GM21526 (cell line): ENCODE data around the gene SUOX.
"Not testable (repeated sequence)": the region's sequence is repeated elsewhere in the genome, so short reads cannot be mapped to it uniquely, and the experiment has no call there.

Source experiments
- ATAC-seq: cut with Tn5 transposase; IDR thresholded peaks from one replicate; pipeline ENCODE4 v1.9.1; 2021; ENCODE audit warnings: moderate library complexity; ENCODE audit not compliant: unreplicated experiment, low FRiP score

SUOX gene

DNA sequence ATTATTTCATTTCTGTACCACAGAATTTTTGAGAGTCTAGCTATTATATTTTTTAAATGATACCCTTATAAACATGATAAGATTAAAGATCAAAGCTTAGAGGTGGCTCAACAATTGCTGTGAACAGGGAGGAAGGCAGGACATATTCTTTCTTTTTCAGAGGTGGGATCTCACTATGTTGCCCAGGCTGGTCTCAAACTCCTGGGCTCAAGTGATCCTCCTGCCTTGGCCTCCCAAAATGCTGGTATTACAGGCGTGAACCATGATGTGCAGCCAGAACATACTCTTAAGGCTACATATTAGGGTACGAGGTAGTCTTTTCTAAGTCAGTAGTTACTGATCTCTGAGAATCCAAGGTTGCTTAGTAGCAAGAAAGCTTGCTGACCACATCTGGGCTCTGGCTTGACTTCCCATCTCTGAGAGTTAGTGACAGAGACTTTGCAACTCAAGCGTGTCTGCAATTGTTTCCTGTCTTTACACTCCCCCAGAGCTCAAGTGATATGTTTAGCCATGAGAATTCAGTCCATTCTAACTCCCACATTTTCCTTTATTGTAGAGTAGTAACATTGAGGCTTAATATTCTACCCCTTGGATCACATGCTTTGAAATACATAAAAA lies 14.6 kb upstream of the SUOX start:
- ATAC-seq = peak; percentile 60

DNA sequence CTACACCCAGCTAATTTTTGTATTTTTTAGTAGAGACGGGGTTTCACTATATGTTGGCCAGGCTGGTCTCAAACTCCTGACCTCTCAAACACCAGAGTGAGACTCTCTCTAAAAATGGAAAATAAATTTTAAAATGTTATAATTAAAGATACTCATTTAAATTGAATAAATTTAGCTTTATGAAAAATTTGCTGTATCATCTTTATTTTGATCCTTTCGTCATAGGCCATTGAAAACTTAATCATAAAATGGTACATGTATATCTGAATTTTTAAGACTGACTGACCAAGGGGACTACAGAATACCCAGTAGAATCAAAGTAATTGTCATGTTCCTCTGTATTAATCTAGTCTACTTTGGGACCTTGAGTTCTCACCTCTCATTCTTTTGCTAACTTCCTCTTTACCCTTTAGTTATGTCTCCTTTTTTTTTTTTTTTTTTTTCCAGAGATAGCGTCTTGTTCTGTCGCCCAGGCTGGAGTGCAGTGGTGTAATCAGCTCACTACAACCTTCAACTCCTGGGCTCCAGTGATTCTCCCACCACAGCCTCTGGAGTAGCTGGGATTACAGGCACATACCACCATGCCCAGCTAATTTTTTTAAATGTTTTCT lies 13.7 kb upstream of the SUOX start:
- no peak for ATAC-seq

- no peak for ATAC-seq
These were observed 12.2 kb upstream of the SUOX start for GRCh38 chr12:55984861-55985260.

- no peak for ATAC-seq
These were observed 11.7 kb upstream of the SUOX start for GRCh38 chr12:55985341-55985740.

DNA sequence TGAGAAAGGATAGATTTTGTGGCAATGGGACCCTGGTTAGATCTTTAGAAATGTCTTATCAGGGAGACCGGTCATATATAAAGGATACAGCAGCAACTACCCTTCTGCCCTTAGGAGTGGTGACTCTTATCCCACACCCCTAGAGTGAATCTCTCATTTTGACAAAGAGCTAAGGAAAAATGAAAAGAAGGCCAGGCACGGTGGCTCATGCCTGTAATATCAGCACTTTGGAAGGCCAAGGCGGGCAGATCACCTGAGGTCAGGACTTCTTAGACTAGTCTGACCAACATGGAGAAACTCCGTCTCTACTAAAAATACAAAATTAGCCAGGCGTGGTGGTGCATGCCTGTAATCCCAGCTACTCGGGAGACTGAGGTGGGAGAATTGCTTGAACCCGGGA lies 11.1 kb upstream of the SUOX start:
- ATAC-seq = not testable (repeated sequence)

DNA sequence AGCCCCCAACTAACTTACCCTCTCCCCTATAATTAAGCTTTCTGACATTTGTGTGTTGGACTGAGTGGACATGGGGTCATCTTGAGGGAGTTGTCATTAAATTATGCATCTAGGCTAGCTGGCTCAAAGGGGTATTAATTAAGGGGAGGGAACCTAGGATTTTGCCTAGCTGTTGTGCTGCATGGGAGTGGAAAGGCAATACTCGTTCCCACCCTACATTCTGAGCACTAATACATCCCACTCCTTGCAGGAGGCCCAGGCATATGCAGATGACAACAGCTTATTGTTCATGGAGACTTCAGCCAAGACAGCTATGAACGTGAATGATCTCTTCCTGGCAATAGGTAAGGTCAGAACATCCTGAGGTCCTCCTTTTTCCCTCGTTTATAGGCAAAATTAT lies 6.0 kb upstream of the SUOX start:
- no peak for ATAC-seq

DNA sequence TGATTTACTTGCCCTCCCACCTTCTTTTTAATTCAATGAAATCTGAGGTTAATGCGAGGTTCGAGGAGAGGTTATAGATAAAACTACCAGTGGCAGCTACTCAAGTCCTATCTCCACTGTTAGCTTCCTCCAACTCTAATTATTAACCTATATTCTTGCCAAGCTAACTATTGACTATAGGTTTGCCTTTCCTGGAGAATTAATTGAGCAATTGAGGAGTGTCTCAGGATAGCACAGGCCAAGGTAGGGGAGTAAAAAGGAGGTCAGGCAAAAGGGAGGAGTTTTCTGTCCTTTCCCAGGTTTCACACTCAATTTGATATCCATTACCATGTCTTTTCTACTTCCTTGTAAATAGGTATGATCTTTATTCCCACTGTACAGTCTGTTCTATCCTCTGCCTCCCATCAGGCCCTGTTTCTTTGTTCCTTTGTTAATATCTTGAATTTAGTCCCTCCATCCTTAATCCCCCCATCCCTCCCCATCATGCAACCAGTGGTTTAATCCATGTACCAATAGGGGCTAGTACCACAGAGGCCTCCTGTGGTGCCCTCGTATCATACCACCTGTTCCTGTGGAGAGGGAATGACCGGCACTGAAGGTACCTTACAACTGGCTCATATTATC lies 3.7 kb upstream of the SUOX start:
- ATAC-seq = no peak

DNA sequence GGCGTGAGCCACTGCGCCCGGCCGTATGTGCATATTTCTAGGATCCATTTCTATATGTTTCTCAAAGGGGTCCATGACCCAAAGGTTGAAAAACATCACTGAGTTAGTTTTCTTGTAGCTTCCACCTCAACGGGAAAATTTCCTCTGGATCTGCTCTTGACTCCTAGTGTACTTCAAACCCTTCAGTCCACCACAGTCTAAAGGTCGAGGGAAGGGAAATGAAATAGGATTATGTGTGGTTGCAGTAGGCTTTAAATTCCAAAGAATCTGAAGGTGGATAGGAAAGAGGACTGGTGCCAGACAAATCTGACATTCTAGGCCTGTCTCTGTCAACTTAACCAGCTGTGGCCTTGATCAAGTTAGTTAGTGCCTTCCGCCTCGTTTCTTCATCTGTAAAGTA lies 1.7 kb upstream of the SUOX start:
- no peak for ATAC-seq

DNA sequence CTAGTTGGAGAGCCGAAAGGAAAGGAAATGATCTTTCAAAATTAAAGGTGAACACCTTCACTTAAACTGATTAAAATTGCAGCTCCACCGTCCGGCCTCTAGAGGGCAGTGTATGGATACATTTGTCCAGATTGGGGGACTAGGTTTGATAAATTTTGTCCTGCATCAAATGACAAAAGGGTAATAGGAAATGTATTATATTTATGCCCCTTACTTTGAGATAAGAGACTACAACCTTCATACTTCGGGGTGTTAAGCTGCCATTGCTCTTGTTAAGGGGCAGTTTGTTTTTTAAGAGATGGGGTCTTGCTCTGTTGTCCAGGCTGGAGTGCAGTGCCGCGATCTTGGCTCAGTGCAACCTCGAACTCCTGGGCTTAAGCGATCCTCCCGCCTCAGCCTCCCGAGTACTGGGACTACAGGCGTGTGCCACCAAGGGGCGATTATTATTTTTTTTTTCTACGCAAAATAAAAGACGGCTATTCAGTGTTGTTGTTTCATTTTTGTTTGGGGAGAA lies 818 bp upstream of the SUOX start:
- no peak for ATAC-seq

- no peak for ATAC-seq
These were observed 421 bp downstream of the SUOX start for GRCh38 chr12:55997535-55997859.

GRCh38 chr12:55999522-55999921 lies 2.4 kb downstream of the SUOX start:
- not testable (repeated sequence) for ATAC-seq

DNA sequence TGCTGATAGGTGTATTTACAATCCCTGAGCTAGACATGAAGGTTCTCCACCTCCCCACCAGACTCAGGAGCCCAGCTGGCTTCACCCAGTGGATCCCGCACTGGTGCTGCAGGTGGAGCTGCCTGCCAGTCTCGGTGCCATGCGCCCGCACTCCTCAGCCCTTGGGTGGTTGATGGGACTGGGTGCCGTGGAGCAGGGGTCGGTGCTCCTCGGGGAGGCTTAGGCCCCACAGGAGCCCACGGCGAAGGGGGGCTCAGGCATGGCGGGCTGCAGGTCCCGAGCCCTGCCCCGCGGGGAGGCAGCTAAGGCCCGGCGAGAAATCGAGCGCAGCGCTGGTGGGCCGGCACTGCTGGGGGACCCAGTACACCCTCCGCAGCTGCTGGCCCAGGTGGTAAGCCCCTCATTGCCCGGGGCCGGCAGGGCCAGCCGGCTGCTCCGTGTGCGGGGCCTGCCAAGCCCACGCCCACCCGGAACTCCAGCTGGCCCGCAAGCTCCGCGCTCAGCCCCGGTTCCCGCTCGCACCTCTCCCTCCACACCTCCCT lies 3.0 kb downstream of the SUOX start:
- not testable (repeated sequence) for ATAC-seq

GRCh38 chr12:56001487-56002100 lies 4.5 kb downstream of the SUOX start:
- no peak for ATAC-seq

- ATAC-seq = not testable (repeated sequence)
These were observed 6.3 kb downstream of the SUOX start for GRCh38 chr12:56003376-56003775.

- no peak for ATAC-seq
These were observed 7.1 kb downstream of the SUOX start for GRCh38 chr12:56004211-56004610.

- ATAC-seq = peak; percentile 34
These were observed 10.8 kb downstream of the SUOX start for GRCh38 chr12:56007564-56008559.

DNA sequence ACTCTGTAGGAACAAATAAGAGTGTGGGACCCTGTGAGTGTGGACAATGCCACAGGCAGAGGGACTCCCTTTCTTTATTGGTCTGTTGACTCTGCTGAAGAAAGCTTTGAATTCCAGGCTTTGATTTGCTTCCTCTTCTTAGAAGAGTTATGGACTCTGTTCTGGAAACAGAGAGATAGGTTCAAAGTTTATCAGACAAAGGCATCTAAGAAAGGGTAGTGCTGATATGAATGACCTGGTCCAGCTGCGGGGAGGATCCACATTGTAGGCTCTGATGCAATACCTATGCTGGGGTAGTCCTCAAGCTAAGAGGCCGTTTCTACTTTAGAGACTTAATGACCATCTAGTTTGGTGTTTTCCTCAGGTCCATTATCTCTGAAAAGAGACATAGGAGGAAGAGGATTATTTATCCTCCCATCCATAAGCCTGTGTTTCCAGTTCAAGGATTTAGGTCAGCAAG lies 13.1 kb downstream of the SUOX start:
- ATAC-seq = no peak

DNA sequence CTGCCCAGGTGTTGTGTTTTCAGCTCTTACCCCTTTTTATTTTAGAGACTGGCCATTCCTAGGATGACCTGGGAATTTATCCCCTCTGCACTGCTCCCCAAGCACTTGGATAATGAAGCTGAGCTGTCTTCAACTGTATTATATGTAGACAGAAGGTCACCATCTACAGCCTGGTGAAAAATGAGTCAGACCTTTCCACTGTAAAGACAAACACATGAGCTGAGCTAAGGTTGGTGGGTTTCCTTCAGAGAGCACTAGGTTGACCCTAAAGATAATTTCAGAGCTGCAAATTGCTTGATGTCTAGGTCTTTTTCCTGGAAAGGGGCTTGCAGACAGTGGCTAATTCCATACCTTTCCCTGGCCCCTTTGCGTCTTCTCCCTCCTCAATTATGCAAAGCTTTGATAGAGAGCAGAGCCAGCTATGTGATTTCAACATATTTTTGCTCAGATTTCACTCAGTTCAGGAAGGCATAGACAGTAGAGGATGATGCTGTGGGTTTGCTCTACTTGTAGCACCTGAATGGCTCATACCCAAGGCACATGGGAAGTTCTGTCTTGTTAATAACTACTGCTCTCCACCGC lies 14.5 kb downstream of the SUOX start:
- no peak for ATAC-seq

GRCh38 chr12:56013482-56013881 lies 16.4 kb downstream of the SUOX start:
- no peak for ATAC-seq

DNA sequence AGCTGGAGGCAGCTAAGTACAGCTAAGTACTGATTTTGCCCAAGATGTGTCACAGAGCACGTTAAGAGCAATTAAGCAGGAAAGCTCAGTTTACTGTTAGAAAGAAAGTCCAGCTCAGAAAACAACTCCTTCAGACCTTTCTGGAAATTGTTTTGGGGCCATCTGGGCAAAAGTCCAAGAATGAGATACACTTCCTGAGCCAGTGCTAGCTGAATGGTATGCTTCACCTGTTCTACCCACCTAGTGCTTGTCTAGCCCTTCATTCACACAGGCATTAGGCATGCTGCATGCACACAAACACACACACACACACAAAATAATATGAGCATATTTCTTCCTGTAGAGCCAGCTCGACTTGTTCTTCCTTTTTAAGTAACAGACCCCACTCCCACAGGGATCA lies 17.1 kb downstream of the SUOX start:
- no peak for ATAC-seq
